ENCODE measurements around the gene NIPBL. TPM values are rescaled to one million over a fixed set of nuclear protein-coding genes. Genes with fewer than 3 reads are reported as not detected.
A peak's percentile ranks its signal among the peaks of the same experiment; 100 is the strongest.
"Not testable (repeated sequence)": the region's sequence is repeated elsewhere in the genome, so short reads cannot be mapped to it uniquely, and the experiment has no call there.

The NIPBL gene
- total RNA-seq, 1 donor from 2014 or later = 78.5 TPM

DNA sequence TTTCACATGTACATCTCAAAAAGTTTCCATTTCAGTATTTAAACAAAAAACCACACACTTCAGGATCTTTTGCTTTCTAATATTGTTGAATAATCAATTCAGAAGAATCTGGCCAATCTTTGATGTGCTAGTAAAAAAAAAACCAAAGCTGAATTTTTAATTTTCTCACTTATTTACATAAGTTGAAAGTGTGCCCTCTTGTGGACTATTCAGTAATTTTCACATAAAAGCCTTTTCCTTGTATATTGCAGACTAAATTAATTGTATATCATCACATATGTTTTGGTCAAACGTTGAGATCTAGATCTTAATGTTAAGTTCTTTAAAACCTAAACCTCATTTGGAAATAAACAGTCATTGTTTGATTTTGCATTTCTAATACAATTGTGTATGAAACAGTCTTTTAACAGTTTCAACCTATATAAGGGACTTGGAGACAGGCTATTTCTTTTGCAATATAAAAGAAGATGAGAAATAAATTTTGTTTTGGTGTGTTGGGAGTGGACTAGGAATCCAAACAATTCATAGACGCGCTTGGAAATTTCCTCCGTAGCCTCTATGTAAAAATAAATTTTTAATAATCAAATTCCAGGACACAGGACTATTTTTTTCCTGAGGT is 68.1 kb downstream of the NIPBL start:
- peak; percentile 71 for DNase-seq (ENCODE audit: low spot score)

- no peak for DNase-seq (ENCODE audit: low spot score)
These were observed 69.1 kb downstream of the NIPBL start for GRCh38 chr5:36945687-36946086.

DNA sequence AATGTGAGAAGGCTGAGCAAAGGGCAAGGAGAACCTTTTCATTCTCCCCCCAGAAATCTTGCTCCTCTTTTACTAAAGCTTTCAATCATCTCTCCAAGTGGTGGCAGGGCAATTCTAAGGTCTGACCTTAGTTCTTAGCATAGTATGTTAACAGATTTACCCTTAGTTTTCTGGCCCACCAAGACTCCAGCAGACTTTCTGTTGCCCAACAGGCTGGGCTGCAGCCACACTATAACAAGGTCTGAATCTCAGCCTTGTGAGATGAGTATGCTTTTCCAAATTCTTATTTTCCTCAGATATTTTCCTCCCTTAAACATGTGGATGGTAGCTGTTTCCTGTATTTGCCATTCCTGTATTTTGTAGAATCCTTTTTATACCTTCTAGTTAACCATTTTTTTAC is 69.5 kb downstream of the NIPBL start:
- DNase-seq (ENCODE audit: low spot score) = no peak

DNA sequence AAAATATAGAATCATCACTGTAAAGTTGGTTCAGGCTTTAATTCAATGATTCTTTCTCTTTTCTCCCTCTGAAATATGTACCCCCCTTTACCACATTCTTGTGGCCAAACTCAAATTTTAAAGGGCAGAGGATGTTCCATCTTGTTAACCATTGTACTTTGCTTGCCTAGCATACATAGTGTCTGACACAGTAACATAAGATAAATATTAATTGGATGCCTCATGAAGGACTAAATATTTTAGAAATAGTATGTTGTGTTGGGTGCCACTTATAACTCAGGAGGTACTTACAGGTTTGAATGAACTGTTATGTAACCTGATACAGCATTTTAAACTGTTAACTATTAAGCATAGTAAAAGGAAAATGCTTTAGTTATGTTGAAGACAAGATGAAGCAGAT is 71.5 kb downstream of the NIPBL start:
- no peak for DNase-seq (ENCODE audit: low spot score)

GRCh38 chr5:36948650-36949049 is 72.1 kb downstream of the NIPBL start:
- DNase-seq (ENCODE audit: low spot score) = no peak

- no peak for DNase-seq (ENCODE audit: low spot score)
These were observed 73.0 kb downstream of the NIPBL start for GRCh38 chr5:36949593-36949992.

GRCh38 chr5:36950586-36951457 is 74.3 kb downstream of the NIPBL start:
- no peak for DNase-seq (ENCODE audit: low spot score)

GRCh38 chr5:36953043-36953442 is 76.5 kb downstream of the NIPBL start:
- no peak for DNase-seq (ENCODE audit: low spot score)

DNA sequence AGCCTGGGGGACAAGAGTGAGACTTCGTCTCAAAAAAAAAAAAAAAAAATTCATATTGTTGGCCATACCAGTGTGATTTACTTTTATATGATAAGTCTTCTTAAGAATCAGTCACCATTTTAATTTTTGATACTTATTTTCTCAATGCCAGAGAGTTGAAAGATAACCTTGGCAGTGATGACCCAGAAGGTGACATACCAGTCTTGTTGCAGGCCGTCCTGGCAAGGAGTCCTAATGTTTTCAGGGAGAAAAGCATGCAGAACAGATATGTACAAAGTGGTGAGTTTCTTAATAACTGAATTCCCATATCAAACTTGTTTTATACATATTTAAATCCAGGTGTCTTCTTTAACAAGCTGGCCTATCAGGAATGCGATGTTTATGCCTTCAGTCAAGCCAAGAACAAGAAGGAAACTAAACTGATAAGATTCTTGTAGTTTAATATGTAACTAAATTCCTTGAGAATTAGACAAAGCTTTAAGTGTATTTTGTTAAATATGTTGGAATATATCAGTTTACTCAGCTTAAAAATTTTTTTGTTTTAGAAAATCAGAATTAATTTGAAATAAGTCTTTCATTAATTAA is 81.5 kb downstream of the NIPBL start:
- no peak for DNase-seq (ENCODE audit: low spot score)

- no peak for DNase-seq (ENCODE audit: low spot score)
These were observed 82.0 kb downstream of the NIPBL start for GRCh38 chr5:36958612-36959011.

GRCh38 chr5:36965179-36965578 is 88.6 kb downstream of the NIPBL start:
- no peak for DNase-seq (ENCODE audit: low spot score)

DNA sequence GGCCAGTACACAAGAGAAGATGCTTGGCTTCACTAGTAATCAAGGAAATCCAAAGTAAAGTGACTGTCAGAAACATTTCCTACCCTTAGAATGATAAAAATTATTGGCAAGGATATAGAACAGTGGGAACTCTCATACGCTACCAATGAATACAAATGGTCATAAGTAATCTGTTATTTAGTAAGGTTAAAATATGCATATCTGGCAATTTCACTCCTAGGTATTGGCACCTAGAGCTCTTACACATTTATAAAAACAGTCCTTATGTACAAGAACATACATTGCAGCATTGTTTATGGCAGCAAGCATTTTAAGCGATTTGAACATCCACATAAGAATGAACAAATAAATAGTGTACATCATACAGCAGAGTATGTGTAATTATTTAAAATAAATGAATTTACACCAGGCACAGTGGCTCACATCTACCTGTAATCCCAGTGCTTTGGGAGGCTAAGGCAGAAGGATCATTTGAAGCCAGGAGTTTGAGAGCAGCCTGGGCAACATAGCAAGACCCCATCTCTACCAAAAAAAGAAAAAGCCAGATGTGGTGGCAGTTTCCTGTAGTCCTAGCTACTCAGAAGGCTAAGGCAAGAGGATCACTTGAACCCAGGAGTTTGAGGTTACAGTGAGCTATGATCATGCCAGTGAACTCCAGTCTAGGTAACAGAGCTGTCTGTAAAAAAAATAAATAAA is 93.3 kb downstream of the NIPBL start:
- no peak for DNase-seq (ENCODE audit: low spot score)

DNA sequence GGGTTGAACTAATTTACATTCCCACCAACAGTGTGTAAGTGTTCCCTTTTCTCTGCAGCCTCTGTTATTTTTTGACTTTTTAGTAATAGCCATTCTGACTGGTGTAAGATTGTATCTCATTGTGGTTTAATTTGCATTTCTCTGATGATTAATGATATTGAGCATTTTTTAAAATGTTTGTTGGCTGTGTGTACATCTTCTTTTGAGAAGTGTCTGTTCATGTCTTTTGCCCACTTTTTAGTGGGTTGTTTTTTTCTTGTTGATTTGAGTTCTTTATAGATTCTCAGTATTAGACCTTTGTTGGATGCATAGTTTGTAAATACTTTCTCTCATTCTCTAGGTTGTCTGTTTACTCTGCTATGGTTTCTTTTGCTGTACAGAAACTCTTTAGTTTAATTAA is 101.6 kb downstream of the NIPBL start:
- no peak for DNase-seq (ENCODE audit: low spot score)

GRCh38 chr5:36982146-36982545 is 105.6 kb downstream of the NIPBL start:
- DNase-seq (ENCODE audit: low spot score) = no peak

GRCh38 chr5:36985387-36985786 is 108.8 kb downstream of the NIPBL start:
- DNase-seq (ENCODE audit: low spot score) = no peak

GRCh38 chr5:36988396-36988795 is 111.8 kb downstream of the NIPBL start:
- DNase-seq (ENCODE audit: low spot score) = no peak

DNA sequence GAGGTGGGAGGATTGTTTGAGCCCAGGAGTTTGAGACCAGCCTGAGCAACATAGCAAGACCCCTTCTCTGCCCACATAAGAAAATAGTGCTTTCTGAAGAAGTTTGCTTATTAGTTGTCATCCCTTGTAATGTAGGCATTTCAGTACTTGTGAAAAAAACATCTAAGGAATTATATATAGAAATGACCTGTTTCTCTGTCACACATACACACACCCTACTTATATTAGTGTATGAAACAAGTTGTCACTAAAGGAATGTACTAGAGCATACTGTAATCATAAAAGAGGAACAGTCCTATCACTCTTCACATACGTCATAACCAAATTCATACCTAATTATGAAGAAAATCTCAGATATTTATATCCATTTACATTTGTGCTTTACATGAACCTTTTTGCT is 122.0 kb downstream of the NIPBL start:
- no peak for DNase-seq (ENCODE audit: low spot score)

GRCh38 chr5:37002176-37002751 is 125.7 kb downstream of the NIPBL start:
- no peak for DNase-seq (ENCODE audit: low spot score)

DNA sequence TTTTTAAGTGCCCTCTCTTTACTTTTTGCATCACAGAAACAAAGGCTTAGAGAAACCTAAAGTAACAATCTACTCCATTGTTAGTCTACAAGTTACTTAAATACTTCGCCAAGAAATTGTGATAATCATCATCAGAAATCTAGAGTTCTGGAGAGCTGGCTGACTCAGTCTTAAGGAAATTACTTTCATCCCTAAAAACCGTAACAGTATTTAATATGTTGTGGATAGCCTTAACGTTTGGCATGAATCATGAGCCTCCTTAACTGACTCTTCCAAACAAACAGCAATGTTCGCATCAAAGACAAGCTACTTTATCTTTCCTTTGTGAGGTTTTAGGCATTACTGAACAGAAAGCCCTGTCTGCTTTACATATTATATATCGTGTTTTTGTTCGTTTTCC is 128.7 kb downstream of the NIPBL start:
- peak; percentile 26 for DNase-seq (ENCODE audit: low spot score)

DNA sequence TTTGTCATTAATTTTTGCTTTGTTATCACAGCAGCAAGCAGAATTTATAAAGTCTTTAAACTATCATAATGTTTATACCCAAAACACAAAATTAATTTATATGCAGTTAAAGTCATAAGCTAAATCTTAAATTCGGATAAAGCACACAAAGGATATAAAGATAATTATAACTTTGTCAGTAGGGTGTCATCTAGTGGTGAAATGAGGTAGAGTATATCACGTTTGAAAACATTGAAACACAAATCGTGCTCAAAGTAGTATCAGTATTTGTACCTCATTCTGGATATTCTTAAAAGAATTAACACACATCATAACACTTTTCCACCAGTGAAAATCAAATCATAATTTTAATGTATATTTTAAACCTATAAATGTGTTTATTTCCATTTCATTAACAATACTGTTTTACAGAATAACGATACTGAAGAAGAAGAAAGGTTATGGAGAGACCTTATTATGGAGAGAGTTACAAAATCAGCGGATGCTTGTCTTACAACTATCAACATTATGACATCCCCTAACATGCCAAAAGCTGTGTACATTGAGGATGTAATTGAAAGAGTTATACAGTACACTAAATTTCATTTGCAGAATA is 129.5 kb downstream of the NIPBL start:
- peak; percentile 29 for DNase-seq (ENCODE audit: low spot score)

- DNase-seq (ENCODE audit: low spot score) = not testable (repeated sequence)
These were observed 136.6 kb downstream of the NIPBL start for GRCh38 chr5:37013181-37013580.

Data from umbilical cord (tissue), 2 donors.